HG03139 (cell line): Measurements from ENCODE around the gene KLHL36.
"Not testable (repeated sequence)": the region's sequence is repeated elsewhere in the genome, so short reads cannot be mapped to it uniquely, and the experiment has no call there.

Source experiments
- ATAC-seq: cut with Tn5 transposase; IDR thresholded peaks from one replicate; pipeline ENCODE4 v1.9.1; 2021; ENCODE audit not compliant: unreplicated experiment

KLHL36 gene

GRCh38 chr16:84690088-84690819, 41.9 kb downstream of the KLHL36 start:
- ATAC-seq: no peak

GRCh38 chr16:84692451-84693214, 44.3 kb downstream of the KLHL36 start:
- ATAC-seq: no peak

- not testable (repeated sequence) for ATAC-seq
These were observed 45.6 kb downstream of the KLHL36 start for GRCh38 chr16:84693869-84694268.

- ATAC-seq: no peak
These were observed 46.7 kb downstream of the KLHL36 start for GRCh38 chr16:84694980-84695379.

DNA sequence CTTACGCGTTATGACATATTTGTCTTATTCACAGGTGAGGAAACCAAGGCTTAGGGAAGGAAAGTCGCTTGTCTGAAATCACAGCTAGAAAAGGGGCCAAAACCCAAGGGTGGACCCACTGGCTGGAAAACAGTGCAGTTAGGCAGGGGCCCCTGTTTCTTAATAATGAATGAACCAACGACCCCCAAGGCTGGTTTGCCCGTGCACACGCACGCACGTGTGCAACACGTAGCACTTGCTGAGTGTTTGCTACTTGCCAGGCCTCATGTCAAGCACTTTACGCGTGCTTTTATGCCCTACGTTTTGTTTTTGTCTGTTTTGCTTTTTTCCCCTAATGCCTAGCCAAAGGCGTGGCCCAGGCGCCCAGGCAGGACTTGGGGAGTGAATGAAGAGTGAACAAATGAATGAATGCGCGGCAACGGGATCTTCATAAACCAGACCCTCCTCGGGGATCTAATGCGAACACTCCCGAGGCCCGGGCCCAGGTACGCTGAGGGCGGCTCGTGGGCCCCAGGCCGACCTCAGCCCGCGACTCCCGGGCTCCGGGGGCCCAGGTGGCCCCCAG, 50.9 kb downstream of the KLHL36 start:
- no peak for ATAC-seq

DNA sequence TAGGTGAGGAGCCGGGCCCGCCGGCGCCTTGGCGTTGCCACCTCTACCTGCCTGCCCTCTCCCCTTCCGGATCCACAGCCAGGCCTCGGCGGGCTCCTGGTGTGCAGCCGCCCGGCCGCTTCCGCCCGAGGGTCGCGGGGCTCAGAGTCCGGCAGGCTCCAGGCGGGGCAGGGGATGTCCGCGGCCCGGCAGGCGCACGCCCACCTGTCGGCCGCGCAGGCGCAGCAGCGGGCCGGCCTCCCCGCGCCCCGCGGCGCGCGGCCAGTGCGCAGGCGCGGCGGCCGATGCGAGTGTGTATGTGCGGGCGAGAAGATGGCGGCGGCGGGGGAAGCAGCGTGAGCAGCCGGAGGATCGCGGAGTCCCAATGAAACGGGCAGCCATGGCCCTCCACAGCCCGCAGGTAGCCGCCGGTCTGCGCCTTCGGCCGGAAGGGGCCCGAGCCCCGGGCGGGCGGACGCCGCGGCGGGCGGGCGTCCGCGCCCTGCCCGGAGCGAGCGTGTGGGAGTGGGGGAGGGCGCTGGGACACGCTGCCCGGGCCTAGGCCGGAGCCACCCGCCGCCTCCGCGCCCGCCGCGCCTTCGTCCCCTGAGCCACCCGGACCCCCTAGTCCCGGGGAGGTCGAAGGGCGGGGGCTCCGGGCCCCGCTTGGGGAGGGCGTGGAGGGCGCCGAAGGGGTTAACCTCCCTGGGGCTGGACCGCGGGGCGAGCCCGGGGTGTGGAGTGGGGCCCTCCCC, 51.6 kb downstream of the KLHL36 start, which contains the start of gene USP10:
Gene USP10 (plus strand): TSS at position 289 of the 734 bp plus-strand sequence. CDS start 91 bp downstream, at position 380.
- ATAC-seq: peak; percentile 74

- peak; percentile 32 for ATAC-seq
These were observed 52.4 kb downstream of the KLHL36 start for GRCh38 chr16:84700446-84701300.

DNA sequence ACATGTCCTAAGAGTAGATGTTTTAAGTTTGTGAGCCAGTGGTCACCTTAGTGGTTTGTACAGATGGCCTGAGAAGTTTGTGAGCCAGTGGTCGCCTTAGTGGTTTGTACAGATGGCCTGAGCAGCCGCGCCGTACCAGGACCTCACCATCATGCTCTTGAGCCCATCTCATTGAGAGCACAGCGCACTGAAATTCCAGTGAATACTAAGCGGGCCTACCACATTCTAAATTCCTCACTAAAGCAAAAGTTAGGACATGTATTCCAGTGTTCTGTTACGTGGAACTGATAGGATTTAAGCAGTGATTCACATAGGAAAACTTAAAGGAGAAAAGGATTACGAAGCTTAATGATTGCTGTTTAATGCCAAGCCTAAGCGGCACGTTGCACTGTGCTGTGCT, 55.4 kb downstream of the KLHL36 start:
- no peak for ATAC-seq

DNA sequence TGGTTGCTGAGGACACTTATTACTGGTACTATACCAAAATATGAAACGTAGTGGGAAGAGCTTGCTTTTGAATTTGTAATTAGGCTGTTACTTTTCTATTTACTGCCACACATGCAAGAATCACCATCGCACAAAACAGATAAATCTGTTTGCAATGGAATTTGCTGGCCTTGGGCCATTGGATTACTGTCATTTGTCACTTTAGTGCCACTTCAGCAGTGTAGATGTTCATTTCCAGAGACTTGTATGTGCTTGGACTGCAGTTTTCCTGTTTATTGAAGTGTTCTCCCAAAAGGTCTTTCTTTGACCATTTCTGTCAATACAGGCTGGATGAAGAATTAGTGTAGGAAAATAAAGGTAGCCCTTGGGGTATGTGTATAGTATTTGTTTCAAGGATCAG, 55.9 kb downstream of the KLHL36 start:
- ATAC-seq: no peak

DNA sequence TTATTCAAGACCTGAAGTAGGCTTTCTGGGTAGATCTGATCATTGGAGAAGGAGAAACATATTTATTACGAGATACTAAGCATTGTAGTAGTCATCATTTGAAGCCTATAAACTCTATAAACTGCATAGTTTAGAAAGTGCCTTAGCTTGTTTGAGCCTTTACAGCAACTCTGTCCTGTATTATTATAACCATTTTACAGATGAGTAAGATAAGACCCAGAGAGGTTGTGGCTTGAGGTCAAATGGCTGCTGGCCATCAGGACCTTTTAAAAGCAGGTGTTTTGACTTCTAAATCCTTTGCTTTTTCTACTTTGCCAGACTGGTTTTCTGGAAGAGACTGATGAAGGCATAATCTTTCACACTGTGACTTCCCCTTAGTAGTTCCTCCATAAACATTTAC, 58.5 kb downstream of the KLHL36 start:
- no peak for ATAC-seq

DNA sequence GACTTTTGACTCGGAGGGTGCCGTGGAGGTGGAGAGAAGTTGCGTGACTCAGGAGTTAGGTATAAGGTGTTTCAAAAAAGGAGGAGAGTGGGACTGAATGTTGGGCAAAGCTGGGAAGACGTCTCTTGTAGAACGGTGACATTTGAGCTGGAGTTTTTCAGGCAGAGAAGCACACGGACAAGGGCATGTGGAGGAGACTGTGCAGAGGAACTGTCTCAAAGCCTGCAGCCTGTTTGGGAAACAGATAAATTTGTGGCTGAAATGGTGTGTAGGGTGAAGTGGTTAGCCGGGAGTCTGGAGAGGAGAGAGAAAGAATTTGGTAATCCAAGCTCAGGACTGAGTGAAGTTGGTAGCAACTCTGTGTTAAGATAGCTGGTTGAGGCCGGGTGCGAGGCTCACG, 61.3 kb downstream of the KLHL36 start:
- ATAC-seq: no peak

- no peak for ATAC-seq
These were observed 62.4 kb downstream of the KLHL36 start for GRCh38 chr16:84710686-84711085.
